K562 (cell line): ENCODE results near the gene CYS1. TPM values are rescaled to one million over a fixed set of nuclear protein-coding genes. Genes with fewer than 3 reads are reported as not detected.

ENCODE experiments used
- CSDE1 ChIP-seq, 2 experiments: fragments of 450-650 bp; IDR thresholded peaks; 2 replicates each; pipeline ENCODE4 v1.6.1; 2016; ENCODE audit warnings: mild to moderate bottlenecking in 1 of 2
- DACH1 ChIP-seq: fragments of 450-650 bp; IDR thresholded peaks from 2 replicates; pipeline ENCODE4 v1.6.1; 2018; ENCODE audit not compliant: partially characterized antibody
- ELF2 ChIP-seq: fragments of 250-450 bp; sonication (Bioruptor Pico); IDR thresholded peaks from 2 replicates; pipeline ENCODE4 v1.5.0; 2021; ENCODE audit warnings: mild to moderate bottlenecking
- PBX2 ChIP-seq, 2 experiments: IDR thresholded peaks in 1 of 2; conservative IDR thresholded peaks in 1 of 2; 2 replicates each; pipeline ENCODE4 v1.6.1; 2016; ENCODE audit warnings: low read depth in 2 of 2, mild to moderate bottlenecking in 1 of 2, missing compliant biosample characterization in 1 of 2, missing genetic modification characterization in 1 of 2, moderate library complexity in 1 of 2
- ZNF175 ChIP-seq: fragments of 200-800 bp; sonication (Bioruptor generic); IDR thresholded peaks from 2 replicates; pipeline ENCODE4 v1.6.1; 2016; ENCODE audit warnings: low read depth, mild to moderate bottlenecking, missing genetic modification characterization, missing compliant biosample characterization
- ZNF644 ChIP-seq: fragments of 200-800 bp; sonication (Bioruptor generic); IDR thresholded peaks from 2 replicates; pipeline ENCODE4 v1.6.1; 2016; ENCODE audit warnings: low read depth, missing genetic modification characterization, missing compliant biosample characterization
- ZNF696 ChIP-seq: fragments of 250-450 bp; sonication (Bioruptor Pico); conservative IDR thresholded peaks from 2 replicates; pipeline ENCODE4 v1.4.0; 2020; ENCODE audit warnings: mild to moderate bottlenecking, moderate library complexity
- ZNF76 ChIP-seq: fragments of 250-450 bp; sonication (Bioruptor Pico); IDR thresholded peaks from 2 replicates; pipeline ENCODE4 v1.4.0; 2020; ENCODE audit warnings: mild to moderate bottlenecking, moderate library complexity, borderline replicate concordance
- polyA plus RNA-seq, 8 experiments: library from polyadenylated mRNA; depleted of rRNA in 4 of 8; stranded (reverse) in 5 of 8; unstranded in 3 of 8; fragments of >200 nt; fragmentation: Nextera tagmentation in 2 of 8; fragmentation: Illumina TruSeq in 1 of 8; extraction: Ambion mirVana in 2 of 8; extraction: Trizol in 1 of 8; gene quantifications; 2 replicates each; pipeline versions ENCODE4 v1.2.1 to v1.2.3, GENCODE V29; 2011 to 2014; ENCODE audit warnings: inconsistent platforms in 1 of 8, missing spikeins in 1 of 8
- total RNA-seq, 7 experiments: library from RNA; depleted of rRNA in 6 of 7; stranded (reverse); fragments of >200 nt in 6 of 7; fragmentation: Illumina TruSeq in 2 of 7; extraction: Trizol in 2 of 7; gene quantifications; 2 replicates each; pipeline versions ENCODE4 v1.2.1 to v1.2.3, GENCODE V29; 2011 to 2021; ENCODE audit warnings: low replicate concordance in 1 of 7
- TF ChIP-seq, protein P1 (sequence below): fragments of 450-650 bp; IDR thresholded peaks from 2 replicates; pipeline ENCODE4 v1.6.1; 2018; ENCODE audit warnings: mild to moderate bottlenecking, low read depth; ENCODE audit not compliant: partially characterized antibody

The CYS1 gene
- total and polyA plus RNA-seq, 9 of the 15 experiments (the other 6 are each of a cell fraction or from before 2014, with no cell fraction given): 0.11 to 0.13 TPM; not detected in 7

- TF ChIP-seq PBX2 (CRISPR knock-in tag; IDR thresholded peaks at IDR 0.05; ENCODE audit: low read depth) (no peak), PBX2 (tag; conservative IDR thresholded peaks at IDR 0.05; ENCODE audit: low read depth) (no peak), ZNF696 (CRISPR knock-in tag) (no peak), ZNF644 (tag) (no peak), DACH1 (no peak), CSDE1 (IDR thresholded peaks at IDR 0.05) (no peak), ZNF175 (CRISPR knock-in tag) (no peak), ELF2 (CRISPR knock-in tag) (no peak), ZNF76 (CRISPR knock-in tag) (no peak)
- TF ChIP-seq, protein P1, sequence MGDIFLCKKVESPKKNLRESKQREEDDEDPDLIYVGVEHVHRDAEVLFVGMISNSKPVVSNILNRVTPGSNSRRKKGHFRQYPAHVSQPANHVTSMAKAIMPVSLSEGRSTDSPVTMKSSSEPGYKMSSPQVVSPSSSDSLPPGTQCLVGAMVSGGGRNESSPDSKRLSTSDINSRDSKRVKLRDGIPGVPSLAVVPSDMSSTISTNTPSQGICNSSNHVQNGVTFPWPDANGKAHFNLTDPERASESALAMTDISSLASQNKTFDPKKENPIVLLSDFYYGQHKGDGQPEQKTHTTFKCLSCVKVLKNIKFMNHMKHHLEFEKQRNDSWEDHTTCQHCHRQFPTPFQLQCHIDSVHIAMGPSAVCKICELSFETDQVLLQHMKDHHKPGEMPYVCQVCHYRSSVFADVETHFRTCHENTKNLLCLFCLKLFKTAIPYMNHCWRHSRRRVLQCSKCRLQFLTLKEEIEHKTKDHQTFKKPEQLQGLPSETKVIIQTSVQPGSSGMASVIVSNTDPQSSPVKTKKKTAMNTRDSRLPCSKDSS: no peak
These were observed 18.8 kb downstream of the CYS1 start (continued) for GRCh38 chr2:10061221-10061925.
